K562 (cell line): Measurements from ENCODE around the gene TRANK1. TPM values are rescaled to one million over a fixed set of nuclear protein-coding genes. Genes with fewer than 3 reads are reported as not detected.
A peak's percentile ranks its signal among the peaks of the same experiment; 100 is the strongest.

ENCODE experiments used
- MLLT1 ChIP-seq, 2 experiments: fragments of 450-650 bp; IDR thresholded peaks; 2 replicates each; pipeline ENCODE4 v1.6.1; 2016
- NR3C1 ChIP-seq: sonication (generic); formaldehyde crosslinking; IDR thresholded peaks from 2 replicates; pipeline ENCODE4 v1.8.1; 2022; ENCODE audit warnings: missing genetic modification reagents
- SAFB2 ChIP-seq: fragments of 200-400 bp; formaldehyde crosslinking; IDR thresholded peaks from 2 replicates; pipeline ENCODE4 v1.6.1; 2018; ENCODE audit warnings: borderline replicate concordance, low read length, low read depth, moderate library complexity; ENCODE audit not compliant: severe bottlenecking
- SFPQ ChIP-seq: fragments of 200-400 bp; formaldehyde crosslinking; IDR thresholded peaks from 2 replicates; pipeline ENCODE4 v1.6.1; 2017; ENCODE audit warnings: mild to moderate bottlenecking, low read depth, low read length, moderate library complexity
- SLC30A9 ChIP-seq: fragments of 250-450 bp; sonication (Bioruptor Pico); IDR thresholded peaks from 2 replicates; pipeline ENCODE4 v1.8.0; 2022; ENCODE audit warnings: mild to moderate bottlenecking, moderate library complexity
- SMARCC2 ChIP-seq: fragments of 450-650 bp; IDR thresholded peaks from 2 replicates; pipeline ENCODE4 v1.6.1; 2017; ENCODE audit warnings: antibody characterized with exemption, moderate library complexity, mild to moderate bottlenecking, low read depth
- ZBTB49 ChIP-seq: sonication (generic); formaldehyde crosslinking; IDR thresholded peaks from 2 replicates; pipeline ENCODE4 v1.8.0; 2022; ENCODE audit warnings: missing genetic modification reagents, mild to moderate bottlenecking, borderline replicate concordance
- ZNF668 ChIP-seq: fragments of 250-450 bp; sonication (Bioruptor Pico); IDR thresholded peaks from 2 replicates; pipeline ENCODE4 v1.8.0; 2022; ENCODE audit warnings: mild to moderate bottlenecking, inconsistent platforms
- polyA plus RNA-seq, 8 experiments: library from polyadenylated mRNA; depleted of rRNA in 4 of 8; stranded (reverse) in 5 of 8; unstranded in 3 of 8; fragments of >200 nt; fragmentation: Nextera tagmentation in 2 of 8; fragmentation: Illumina TruSeq in 1 of 8; extraction: Ambion mirVana in 2 of 8; extraction: Trizol in 1 of 8; gene quantifications; 2 replicates each; pipeline versions ENCODE4 v1.2.1 to v1.2.3, GENCODE V29; 2011 to 2014; ENCODE audit warnings: inconsistent platforms in 1 of 8, missing spikeins in 1 of 8
- total RNA-seq, 7 experiments: library from RNA; depleted of rRNA in 6 of 7; stranded (reverse); fragments of >200 nt in 6 of 7; fragmentation: Illumina TruSeq in 2 of 7; extraction: Trizol in 2 of 7; gene quantifications; 2 replicates each; pipeline versions ENCODE4 v1.2.1 to v1.2.3, GENCODE V29; 2011 to 2021; ENCODE audit warnings: low replicate concordance in 1 of 7
- TF ChIP-seq, protein P1 (sequence below): fragments of 450-650 bp; IDR thresholded peaks from 2 replicates; pipeline ENCODE4 v1.6.1; 2016; ENCODE audit warnings: mild to moderate bottlenecking
- TF ChIP-seq, protein P2 (sequence below), 2 experiments: IDR thresholded peaks; 2 replicates each; pipeline ENCODE4 v1.6.1; 2012; ENCODE audit warnings: improper control_type of control experiment in 2 of 2, low read depth in 2 of 2, low read length in 2 of 2, borderline replicate concordance in 1 of 2
- TF ChIP-seq, protein P3 (sequence below): IDR thresholded peaks from 2 replicates; pipeline ENCODE4 v1.6.1; 2016; ENCODE audit warnings: missing genetic modification characterization, missing compliant biosample characterization

Gene TRANK1
- total and polyA plus RNA-seq, 9 of the 15 experiments (the other 6 are each of a cell fraction or from before 2014, with no cell fraction given), result 0.41 to 5.3 (median 2.1) TPM

DNA sequence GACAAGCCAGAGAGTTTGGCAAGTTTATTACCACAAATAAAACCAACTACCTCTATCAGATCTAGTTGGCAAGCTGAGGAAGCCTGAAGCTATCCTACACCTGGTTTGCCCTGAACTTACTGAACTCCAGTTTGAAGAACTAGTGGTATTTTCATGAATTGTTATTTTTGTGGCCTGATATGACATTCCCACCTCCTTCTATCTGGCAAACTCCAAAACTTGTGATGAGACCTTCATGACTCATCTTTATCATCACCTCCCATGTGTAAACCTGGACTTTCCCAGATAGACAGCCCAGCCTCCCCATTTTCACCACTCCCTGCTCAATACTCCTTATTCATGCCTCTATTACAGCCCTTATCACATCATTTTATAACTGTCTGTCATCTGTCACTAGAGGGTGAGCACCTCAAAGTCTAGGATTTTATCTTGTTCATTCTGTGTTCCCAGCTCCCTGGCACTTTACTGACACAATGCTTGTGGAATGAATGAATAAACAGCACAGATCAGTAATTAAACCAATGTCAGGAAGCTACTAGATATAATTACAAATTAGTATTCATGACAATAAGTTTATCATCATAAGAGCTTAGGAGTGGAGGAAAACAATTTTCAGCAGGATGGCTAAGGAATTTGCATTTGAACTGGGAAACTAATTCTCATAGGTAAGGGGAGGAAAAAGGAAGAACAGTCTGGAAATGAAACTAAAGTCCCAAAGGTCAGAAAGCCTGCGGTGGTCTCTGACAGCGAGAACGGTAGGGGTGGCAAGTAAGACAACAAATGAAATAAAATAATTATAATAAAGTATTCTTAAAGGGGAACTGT, 13.2 kb upstream of the TRANK1 start (continued):
- TF ChIP-seq ZBTB49 (CRISPR knock-in tag), result no peak
- no peak; the same call in 1 of the 2 replicates for TF ChIP-seq ZNF668
- peak; percentile 46 to 68; a peak in 3 of 4 replicates for TF ChIP-seq MLLT1 (IDR thresholded peaks at IDR 0.05)
- TF ChIP-seq, protein P1, sequence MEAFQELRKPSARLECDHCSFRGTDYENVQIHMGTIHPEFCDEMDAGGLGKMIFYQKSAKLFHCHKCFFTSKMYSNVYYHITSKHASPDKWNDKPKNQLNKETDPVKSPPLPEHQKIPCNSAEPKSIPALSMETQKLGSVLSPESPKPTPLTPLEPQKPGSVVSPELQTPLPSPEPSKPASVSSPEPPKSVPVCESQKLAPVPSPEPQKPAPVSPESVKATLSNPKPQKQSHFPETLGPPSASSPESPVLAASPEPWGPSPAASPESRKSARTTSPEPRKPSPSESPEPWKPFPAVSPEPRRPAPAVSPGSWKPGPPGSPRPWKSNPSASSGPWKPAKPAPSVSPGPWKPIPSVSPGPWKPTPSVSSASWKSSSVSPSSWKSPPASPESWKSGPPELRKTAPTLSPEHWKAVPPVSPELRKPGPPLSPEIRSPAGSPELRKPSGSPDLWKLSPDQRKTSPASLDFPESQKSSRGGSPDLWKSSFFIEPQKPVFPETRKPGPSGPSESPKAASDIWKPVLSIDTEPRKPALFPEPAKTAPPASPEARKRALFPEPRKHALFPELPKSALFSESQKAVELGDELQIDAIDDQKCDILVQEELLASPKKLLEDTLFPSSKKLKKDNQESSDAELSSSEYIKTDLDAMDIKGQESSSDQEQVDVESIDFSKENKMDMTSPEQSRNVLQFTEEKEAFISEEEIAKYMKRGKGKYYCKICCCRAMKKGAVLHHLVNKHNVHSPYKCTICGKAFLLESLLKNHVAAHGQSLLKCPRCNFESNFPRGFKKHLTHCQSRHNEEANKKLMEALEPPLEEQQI, result peak; percentile 80
- TF ChIP-seq SLC30A9 (CRISPR knock-in tag), result no peak
- TF ChIP-seq, protein P2, sequence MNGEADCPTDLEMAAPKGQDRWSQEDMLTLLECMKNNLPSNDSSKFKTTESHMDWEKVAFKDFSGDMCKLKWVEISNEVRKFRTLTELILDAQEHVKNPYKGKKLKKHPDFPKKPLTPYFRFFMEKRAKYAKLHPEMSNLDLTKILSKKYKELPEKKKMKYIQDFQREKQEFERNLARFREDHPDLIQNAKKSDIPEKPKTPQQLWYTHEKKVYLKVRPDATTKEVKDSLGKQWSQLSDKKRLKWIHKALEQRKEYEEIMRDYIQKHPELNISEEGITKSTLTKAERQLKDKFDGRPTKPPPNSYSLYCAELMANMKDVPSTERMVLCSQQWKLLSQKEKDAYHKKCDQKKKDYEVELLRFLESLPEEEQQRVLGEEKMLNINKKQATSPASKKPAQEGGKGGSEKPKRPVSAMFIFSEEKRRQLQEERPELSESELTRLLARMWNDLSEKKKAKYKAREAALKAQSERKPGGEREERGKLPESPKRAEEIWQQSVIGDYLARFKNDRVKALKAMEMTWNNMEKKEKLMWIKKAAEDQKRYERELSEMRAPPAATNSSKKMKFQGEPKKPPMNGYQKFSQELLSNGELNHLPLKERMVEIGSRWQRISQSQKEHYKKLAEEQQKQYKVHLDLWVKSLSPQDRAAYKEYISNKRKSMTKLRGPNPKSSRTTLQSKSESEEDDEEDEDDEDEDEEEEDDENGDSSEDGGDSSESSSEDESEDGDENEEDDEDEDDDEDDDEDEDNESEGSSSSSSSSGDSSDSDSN (IDR thresholded peaks at IDR 0.05; ENCODE audit: borderline replicate concordance in 1 of 2, low read depth in 2 of 2, low read length in 2 of 2), result no peak
- TF ChIP-seq SAFB2, result no peak
- peak; percentile 100 for TF ChIP-seq SMARCC2
- no peak for TF ChIP-seq SFPQ
- no peak for TF ChIP-seq NR3C1
- TF ChIP-seq, protein P3, sequence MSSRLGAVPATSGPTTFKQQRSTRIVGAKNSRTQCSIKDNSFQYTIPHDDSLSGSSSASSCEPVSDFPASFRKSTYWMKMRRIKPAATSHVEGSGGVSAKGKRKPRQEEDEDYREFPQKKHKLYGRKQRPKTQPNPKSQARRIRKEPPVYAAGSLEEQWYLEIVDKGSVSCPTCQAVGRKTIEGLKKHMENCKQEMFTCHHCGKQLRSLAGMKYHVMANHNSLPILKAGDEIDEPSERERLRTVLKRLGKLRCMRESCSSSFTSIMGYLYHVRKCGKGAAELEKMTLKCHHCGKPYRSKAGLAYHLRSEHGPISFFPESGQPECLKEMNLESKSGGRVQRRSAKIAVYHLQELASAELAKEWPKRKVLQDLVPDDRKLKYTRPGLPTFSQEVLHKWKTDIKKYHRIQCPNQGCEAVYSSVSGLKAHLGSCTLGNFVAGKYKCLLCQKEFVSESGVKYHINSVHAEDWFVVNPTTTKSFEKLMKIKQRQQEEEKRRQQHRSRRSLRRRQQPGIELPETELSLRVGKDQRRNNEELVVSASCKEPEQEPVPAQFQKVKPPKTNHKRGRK (tag), result no peak
